ENCODE results near the gene PTCD3.

Gene PTCD3

DNA sequence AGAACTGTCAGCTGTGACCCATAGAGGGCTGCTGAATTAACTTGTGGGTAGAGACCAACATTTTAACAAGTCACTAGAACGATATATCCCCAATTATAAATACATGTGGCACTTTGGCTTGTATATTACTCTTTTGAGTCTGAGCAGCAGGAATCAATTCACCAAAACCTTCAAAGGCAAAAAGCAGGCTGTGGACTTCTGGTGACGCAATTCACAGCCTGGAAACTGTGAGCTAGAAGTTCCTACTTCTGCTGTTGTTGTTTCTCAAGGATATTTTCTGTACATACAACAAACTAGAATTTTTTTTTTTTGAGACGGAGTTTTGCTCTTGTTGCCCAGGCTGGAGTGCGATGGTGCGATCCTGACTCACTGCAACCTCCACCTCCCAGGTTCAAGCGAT, 37.3 kb downstream of the PTCD3 start:
- DNase-seq, result no peak

DNA sequence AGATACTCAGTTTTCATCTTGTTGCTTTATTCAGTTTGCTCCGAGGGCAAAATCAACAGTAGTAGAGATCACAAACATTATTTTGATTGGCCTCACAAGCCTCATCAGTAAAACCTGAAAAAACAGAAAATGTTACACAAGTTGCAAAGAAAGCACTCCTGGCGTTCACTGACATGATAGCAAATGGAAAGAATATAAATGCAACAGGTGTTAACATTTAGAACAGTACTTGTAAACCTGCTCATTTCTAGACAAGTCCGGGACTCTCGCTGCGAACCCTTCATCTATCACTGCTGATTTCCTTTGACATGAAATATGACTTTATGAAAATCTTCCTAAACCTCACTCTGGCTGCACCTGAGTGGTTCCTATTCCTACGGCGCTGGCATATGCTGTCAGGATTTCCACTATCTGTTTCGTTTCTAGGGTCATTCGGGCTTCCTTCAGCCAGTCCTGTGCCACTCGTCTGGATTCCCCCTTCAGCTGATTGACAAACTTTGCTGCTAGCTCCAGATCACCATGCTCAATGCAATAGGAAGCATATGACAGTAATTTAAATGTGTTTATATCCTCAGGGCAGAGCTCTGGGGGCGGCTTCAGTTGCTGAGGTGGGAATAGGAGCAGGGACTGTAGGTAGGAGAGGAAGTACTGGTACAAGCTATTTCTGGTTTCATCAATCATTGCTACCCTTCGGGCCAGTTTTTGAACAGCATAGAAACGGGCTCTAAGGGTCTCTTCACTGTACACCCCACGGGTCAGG, 38.1 kb downstream of the PTCD3 start:
- DNase-seq, result no peak

DNA sequence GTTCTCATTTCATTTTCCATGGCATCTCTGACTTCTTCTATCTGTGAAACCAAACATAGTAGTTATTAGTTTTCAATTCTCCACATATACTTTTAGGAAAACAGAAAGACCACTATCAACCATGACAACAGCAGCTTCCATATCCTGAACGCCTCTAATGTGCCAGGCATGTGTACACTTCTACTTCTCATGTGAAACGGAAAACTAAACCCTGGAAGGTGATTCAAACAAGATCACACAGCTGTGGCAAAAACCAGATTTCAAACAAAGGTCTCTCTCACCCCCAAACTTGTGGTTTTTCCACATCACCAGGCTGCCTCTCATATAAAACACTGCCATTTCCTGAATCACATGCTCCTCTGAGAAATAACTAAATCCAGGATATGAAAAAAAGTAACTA, 41.8 kb downstream of the PTCD3 start:
- DNase-seq, result no peak

DNA sequence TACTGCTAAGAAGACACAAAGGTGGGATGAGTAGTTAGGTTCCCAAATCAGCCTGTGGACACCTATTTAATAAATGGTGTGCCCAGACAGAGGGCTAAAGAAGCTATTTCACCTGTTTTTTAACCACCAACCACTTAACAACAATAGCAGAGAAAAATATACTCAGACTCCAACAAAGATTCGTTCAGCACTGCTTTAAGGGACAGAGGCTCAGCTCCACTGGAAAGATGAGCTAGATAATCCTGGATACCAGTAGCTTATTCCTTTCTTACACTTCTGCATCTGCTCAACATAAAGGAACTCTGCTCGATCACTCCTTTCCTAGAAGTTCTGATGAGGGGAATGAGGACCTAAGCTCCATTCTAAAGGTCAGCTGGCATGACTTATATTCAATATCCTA, 44.5 kb downstream of the PTCD3 start:
- DNase-seq, result no peak

DNA sequence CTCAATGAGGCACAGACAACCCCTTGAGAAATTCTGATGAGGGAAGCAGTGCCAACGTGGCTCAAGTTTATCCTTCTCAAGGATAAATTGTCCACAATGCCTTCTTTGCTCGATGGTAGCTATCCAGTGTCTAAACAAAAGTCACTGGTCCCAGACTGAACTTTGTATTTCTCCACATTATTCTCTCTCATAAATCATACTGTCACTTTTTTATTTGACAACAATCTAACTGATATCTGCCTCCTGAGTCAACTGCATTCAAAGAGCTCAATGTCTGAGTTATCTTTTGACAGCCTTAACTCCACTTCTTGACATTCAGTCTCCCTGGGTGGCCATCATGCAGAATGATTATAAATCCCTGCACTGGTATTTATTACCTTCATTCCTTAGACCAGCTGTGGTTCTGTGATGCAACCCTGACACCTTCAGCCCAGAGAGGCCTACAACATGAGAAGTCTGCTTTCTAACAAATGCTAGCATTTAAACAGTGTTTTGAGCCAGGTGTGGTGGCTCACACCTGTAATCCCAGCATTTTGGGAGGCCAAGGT, 51.0 kb downstream of the PTCD3 start:
- DNase-seq, result no peak

DNA sequence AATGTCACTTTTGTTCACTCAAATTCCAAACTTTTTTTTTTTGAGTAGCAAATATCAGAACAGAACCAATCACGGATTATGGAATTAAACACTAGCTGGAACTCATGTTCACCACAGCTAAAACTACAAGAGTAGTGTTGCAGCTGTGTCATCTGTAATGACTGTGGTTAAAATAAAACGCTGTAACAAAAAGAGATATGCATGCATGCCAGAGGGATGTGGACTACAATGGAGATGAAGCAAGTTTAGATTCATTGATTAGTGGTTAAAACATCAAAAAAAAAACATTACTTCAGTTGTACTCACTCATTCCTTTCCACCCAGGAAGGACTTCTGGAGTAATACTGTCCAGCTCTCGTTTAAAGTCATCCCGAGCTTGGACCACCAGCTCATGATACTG, 52.3 kb downstream of the PTCD3 start:
- no peak for DNase-seq

DNA sequence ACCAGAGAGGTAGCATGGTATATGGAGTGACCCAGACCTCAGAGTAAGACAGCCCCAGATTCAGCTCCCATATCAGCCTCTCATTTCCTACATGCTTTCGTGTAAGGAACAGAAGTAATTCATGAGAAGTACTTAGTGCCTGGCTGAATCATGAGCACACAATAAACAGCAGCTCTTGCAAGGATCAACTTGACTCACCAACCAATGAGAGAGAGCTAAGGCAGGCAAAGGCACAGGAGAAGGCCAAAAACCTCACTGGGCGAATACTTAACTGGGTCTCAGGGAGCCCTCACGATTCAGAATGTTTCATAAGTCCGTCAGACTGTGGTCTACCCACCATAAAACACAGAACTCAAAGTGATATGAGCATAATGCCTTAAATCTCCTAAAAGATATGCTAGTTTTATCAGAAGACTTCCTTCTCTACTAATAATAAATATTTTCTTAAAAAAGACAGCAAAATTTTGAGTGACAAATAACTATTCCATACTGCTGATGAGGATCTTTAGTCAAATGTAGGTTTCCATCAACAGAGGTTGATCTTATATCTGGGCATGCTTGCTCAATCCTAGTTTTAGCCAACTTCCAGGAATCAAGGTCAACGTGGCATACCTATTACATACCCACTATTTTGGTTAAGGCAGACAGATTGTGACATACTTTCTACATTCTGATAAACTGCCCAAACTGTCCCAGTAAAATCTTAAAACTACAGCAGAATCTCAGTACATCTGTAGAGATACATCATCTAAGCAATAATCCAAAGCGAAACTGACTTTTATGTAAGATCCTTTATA, 54.3 kb downstream of the PTCD3 start:
- DNase-seq, result no peak

DNA sequence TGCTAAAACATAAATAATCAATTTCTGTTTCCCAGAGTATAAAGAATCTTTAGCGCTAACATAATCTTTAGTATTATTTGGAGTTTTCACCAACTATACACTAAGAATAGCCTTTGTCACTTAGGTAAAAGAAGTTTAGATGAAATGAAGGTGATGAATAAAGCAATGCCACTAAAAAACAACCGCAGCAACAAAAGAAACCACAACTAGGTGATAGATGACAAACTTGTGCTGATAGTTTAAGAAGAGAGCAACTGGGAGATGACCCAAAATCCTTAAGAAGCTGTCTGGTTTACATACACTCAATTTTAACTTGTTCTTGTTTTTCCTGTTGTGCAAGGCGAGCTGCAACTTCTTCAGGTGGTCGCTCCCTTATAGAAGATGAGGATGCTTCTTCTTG, 64.4 kb downstream of the PTCD3 start:
- no peak for DNase-seq

DNA sequence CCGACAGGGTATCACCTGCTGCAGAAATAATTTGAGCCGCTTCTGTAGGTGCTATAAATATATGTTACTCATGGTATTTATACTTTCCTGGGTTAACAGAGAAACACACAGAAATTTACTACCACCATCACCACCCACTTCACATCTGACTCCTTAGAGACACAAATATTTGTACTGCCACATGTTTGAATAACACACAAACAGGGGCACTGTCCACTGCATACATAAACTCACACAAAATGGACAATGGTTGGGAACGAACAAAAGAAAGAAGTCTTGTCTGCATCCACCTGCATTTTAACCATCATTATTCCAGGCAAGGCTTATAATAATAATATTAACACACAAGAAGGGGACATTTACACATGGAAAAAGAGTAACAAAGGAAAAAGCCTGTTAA, 65.3 kb downstream of the PTCD3 start:
- no peak for DNase-seq

DNA sequence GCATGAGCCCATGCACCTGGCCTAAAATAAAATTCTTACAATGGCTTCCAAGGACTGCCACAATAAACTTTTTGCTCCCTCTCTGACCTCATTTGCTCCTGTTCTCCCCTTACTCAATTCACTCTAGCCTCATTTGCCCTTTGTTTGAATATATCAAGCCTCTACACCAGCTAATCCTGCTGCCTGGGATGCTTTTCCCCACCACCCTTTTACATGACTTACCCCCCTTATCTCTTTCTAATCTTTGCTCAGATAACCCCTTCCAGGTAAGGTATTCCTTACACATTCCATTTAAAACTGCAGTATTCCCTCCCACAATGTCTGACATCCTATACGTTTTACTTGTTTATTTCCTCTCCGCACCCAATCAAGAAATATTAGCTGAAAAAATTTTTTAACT, 66.6 kb downstream of the PTCD3 start:
- DNase-seq, result no peak

DNA sequence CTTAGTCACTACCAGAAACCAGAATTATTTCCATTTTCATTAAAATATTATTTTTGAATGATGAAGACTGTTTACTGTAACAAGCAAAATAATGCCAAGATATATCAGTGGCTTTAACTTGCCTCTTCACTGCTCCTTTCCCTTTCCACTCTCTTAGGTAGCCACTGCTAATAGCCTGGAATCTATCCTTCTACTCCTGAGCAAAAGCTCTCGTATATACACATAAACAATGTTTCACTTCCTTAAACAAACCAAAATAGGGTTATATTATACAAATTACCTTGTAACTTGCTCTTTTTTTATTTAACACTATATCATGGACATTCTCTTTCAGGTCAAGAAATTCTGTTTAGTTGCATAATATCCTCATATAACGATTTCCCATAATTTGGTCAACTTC, 68.4 kb downstream of the PTCD3 start:
- DNase-seq, result no peak

DNA sequence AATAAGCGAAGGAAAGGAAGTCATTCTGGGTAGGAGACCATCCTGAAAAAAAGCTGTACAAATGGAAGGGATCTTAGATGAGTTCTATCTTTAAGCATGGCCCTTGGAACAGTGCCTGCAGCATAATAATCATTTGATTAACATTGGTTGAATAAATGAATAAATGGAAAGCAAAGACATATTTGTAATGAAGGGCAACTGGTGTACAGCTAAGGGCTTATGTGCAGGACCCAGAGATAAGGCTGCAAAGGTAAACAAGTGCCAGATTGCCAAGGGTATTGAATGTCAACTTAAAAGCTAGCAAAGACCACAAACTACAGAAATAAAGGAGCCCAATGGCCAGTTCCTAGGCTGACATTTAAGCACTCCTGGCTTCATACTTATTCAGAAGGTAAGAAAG, 69.8 kb downstream of the PTCD3 start:
- no peak for DNase-seq

DNA sequence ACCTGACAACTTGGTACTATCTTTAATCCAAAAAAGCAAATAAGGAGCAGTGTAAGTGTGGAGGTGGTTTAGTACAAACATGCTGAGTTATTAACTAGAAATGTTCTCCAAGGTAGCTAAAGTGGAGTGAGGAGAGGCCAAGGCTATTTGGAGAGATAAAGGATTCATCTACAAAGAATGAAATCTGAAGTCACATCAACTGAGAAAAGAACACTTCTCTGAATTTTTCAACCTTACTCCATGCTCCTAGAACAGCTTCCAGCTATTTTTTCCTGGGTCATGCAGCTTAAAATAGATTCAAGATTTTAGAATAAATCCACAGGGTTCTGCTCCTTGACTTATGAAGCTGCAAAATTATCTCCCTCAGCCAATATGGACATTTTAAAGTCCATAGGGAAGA, 70.6 kb downstream of the PTCD3 start:
- DNase-seq, result no peak

DNA sequence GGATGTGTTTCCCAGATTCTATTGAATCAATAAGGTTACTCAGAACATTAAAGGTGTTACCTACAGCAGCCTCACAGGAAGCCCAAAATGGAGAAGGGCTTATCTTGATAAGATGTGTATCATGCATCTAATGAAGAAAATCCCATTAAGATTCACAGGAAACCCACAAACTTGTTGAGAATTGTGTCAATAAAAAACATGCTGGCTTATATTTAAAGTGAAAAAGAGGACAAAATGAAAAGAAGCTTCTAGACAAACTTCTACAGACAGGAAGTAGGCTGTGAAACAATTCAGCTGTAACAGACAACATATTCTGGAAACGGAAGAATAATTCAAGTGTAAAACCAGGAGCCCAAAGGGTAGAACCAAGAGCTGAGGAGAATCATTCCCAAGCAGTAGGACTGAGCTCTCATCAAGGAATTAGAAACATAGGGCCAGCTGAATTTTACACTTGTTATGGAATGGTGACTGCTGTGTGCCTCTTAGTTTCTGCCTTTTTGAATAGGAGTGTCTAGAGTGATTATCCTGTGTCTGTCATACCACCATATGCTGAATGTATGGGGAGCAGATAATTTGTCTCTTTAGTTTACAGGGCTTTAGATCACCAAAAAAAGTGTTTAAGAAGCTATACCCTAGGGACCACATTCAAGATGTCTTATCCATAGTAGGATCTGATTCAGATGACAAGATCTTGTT, 79.6 kb downstream of the PTCD3 start:
- DNase-seq, result no peak

DNA sequence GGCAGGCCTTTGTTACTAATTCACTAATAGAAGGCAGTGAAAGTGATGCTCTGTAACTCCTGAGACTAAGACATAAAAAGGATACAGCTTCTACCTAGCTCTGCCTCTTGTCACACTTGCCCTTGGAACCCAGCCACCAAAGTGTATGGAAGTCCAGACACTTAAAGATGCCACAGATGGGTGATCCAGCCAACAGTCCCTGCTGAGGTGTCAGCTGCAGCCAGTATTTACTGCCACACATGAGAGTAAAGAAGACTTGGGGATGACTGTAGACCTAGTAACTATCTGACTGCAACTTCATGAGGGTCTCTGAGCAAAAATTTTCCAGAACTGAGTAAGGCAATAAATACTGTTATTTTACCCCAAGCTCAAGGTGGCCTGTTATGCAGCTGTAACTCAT, 80.4 kb downstream of the PTCD3 start:
- no peak for DNase-seq

DNA sequence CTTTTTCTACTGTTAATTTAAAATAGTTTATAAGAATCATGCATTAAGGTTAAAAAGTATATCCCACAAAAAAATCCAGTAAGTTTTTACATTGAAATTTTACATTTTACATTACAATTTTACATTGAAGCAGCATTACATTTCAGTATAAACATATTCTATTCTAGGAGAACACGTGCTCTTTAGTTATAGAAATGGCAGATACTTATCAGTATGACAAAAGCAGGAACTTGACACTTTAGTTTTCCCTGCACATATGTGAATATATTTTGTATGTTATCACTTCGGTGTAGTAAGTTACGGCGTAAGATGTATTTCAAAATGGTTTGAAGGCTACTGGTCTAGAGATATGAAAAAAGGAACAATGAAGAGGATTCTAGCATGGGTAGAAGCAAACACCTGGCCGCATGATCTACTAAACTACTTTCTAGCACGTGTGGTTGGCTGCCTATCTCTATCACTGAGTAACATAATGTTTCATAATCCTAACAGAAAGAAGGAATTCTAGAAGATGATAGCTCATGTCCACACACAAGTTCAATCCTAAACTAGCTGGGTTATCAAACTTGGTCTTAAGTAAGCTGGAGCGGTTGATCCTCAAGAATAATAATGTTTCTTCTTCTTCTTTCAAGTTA, 83.9 kb downstream of the PTCD3 start:
- DNase-seq, result no peak
